GM12872 (cell line): ENCODE results near the gene RPL10A.

Experiments
- CTCF ChIP-seq: IDR thresholded peaks from 3 replicates; pipeline ENCODE4 v1.5.1; 2011; ENCODE audit warnings: low read depth, mild to moderate bottlenecking, low read length, moderate library complexity; ENCODE audit not compliant: insufficient read depth

RPL10A gene

GRCh38 chr6:35503534-35503933 lies 35.3 kb downstream of the RPL10A start:
- no peak for TF ChIP-seq CTCF

GRCh38 chr6:35505999-35506412 lies 37.8 kb downstream of the RPL10A start:
- no peak for TF ChIP-seq CTCF

- no peak for TF ChIP-seq CTCF
These were observed 38.3 kb downstream of the RPL10A start for GRCh38 chr6:35506536-35506935.

- no peak for TF ChIP-seq CTCF
These were observed 39.0 kb downstream of the RPL10A start for GRCh38 chr6:35507221-35507620.

GRCh38 chr6:35508027-35508426 lies 39.8 kb downstream of the RPL10A start:
- TF ChIP-seq CTCF = no peak

- no peak for TF ChIP-seq CTCF
These were observed 40.3 kb downstream of the RPL10A start for GRCh38 chr6:35508542-35508941.

- TF ChIP-seq CTCF = no peak
These were observed 42.8 kb downstream of the RPL10A start for GRCh38 chr6:35510916-35511561.
